Omental fat pad (tissue), 4 donors: ENCODE results near the gene PMEPA1. TPM values are rescaled to one million over a fixed set of nuclear protein-coding genes. Genes with fewer than 3 reads are reported as not detected.
A peak's percentile ranks its signal among the peaks of the same experiment; 100 is the strongest.
"Not testable (repeated sequence)": the region's sequence is repeated elsewhere in the genome, so short reads cannot be mapped to it uniquely, and the experiment has no call there.

Experiments used
- ATAC-seq: fragments of 150-250 bp; one replicate; pipeline ENCODE4 v1.9.1; 2016; ENCODE audit warnings: mild to moderate bottlenecking, moderate library complexity; ENCODE audit not compliant: low FRiP score
- DNase-seq: peaks from one replicate; pipeline ENCODE4 v3.0.0-alpha.2; 2019; ENCODE audit warnings: low spot score
- CTCF ChIP-seq, 3 donors: fragments of 450-650 bp; IDR thresholded peaks; one replicate each; pipeline ENCODE4 v1.5.1; 2016 to 2017; ENCODE audit warnings: antibody characterized with exemption in 3 of 3, mild to moderate bottlenecking in 3 of 3, moderate library complexity in 2 of 3
- total RNA-seq, 4 donors: library from RNA; depleted of rRNA; stranded (reverse); fragments of >200 nt; gene quantifications; one replicate each; pipeline ENCODE4 v1.1.0, GENCODE V29; 2016

Gene PMEPA1
- total RNA-seq, 4 donors from 2014 or later: 10.4 to 42.7 (median 18.9) TPM

DNA sequence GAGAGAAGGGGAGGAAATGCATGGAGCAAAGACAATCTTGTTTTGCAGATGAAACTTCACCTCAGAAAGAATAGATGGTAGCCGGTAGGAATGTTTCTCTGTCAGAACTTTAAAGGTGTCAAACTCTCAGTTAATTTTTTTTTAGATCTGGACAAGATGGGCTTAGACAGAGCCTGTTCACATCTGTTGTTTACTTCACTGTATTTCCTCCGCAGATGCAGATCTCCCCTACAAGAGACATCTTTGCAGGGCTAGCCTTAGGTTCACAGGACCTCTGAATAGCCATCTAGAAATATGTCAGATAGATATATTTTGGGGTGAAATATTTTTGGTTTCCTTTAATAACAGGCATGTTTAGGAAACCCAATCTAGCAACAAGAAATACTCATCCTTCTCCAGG lies 77.5 kb downstream of the PMEPA1 start:
- ATAC-seq: no peak
- no peak for TF ChIP-seq CTCF (IDR thresholded peaks at IDR 0.05)

DNA sequence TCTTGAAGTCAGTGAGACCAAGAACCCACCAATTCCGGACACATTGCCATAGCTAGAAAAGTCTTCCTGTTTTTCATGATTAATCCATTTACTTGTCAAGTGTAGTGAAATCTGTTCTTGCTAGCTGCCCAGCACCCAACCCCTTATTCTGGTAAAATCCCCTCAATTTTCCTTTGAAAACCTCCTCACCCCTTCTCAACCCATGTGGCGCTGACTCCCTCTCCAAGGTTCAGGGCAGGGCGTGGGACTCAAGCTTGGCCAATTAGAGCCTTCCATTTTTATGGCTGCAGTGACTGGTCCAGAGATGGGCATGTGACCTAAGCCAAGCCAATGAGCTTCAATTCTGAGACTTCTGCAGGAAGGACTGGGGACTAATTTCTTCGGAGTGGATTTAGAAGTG lies 79.8 kb downstream of the PMEPA1 start:
- ATAC-seq (no peak), DNase-seq (no peak)
- TF ChIP-seq CTCF (IDR thresholded peaks at IDR 0.05): no peak

More for the DNA sequence above, 77.5 kb downstream of the PMEPA1 start:
- DNase-seq: no peak

- DNase-seq, ATAC-seq: not testable (repeated sequence)
These were observed 80.3 kb downstream of the PMEPA1 start for GRCh38 chr20:57629491-57629901.

- DNase-seq, ATAC-seq: not testable (repeated sequence)
These were observed 80.9 kb downstream of the PMEPA1 start for GRCh38 chr20:57628962-57629308.

DNA sequence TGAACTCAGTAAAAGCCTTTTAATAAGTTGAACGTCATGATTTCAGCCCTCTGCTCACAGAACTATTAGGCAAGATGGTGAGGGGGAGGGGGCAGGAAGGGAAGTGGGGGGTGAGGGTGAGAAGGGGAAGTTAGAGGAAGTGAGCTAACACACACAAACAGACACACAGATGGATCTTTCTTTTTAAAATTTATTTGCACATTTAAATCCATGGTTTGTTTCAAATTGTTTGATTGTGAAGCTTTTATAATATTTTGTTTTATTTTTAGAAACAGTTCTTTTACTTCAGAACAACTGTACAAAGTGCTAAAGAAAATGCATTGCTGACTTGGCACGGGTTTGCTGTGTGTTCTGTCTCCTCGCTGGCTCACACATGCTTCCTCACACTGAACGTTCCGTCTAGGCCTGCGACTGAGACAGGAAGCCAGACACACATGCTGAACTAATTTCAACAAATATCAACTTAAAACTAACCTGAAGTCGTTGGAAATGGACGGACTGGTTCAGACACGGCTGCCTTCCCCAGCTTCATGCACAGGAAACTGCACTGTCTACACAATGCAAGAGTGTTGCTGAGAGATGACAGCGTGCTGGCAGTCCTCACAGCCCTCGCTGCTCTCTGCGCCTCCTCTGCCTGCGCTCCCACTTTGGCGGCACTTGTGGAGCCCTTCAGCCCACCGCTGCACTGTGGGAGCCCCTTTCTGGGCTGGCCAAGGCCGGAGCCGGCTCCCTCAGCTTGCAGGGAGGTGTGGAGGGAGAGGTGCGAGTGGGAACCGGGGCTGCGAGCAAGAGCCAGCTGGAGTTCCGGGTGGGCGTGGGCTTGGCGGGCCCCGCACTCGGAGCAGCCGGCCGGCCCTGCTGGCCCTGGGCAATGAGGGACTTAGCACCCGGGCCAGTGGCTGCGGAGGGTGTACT lies 81.5 kb downstream of the PMEPA1 start:
- no peak for DNase-seq
- no peak for TF ChIP-seq CTCF (IDR thresholded peaks at IDR 0.05)
- ATAC-seq: peak; percentile 52

- DNase-seq (no peak), ATAC-seq (no peak)
- TF ChIP-seq CTCF (IDR thresholded peaks at IDR 0.05): no peak
These were observed 82.5 kb downstream of the PMEPA1 start for GRCh38 chr20:57627339-57627738.

DNA sequence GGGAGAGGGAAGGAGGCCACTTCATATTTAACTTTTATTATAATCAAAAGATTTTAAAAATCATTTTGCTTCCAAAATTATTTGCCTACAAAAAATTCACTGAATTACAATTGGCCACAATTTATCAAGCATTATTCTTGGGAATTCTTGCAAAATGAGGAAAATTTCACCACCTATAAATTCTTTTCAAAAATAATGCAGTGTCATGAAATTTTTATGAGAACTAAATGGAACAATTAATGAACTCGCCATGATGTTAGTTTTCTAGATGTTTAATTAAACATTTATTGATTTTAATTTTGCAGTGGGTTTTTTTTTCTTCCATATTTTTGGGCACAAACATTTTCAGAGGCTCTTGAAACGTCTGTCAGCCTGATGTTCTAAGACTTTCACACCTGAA lies 83.8 kb downstream of the PMEPA1 start:
- ATAC-seq: no peak
- TF ChIP-seq CTCF (IDR thresholded peaks at IDR 0.05): no peak
- DNase-seq: no peak

DNA sequence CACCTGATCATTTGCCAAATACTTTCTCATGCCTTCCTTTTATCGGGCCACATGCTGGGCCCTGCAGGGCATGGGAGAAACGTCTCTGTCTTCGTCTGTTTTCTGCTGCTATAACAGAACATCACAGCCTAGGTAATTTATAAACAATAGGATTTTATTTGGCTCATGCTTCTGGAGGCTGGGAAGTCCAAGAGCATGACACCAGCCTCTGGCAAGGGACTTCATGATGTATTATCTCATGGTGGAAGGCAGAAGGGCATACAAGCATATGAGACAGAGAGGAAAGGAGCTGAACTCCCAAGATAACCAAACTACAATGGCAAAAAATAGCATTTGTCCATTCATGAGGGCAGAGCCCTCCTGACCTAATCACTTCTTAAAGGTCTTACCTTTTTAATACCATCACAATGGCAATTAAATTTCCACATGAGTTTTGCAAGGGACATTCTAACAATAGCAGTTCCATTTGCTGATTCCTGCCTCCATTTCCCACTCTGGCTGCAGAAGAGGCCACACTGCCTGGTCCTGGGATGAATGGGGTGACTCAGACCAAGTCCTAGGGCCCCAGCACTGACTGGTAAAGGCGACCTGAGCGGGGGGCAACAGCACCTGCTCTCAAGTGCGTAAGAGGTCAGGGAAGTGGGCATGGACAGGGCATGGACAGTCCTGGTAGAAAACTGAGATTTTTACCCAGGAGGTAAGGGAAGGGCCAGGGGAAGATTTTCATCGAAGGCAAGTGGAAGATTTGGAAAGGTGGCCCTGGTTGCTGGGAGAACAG lies 84.4 kb downstream of the PMEPA1 start:
- DNase-seq (no peak), ATAC-seq (no peak)
- no peak for TF ChIP-seq CTCF (IDR thresholded peaks at IDR 0.05)
